Immature natural killer cell (primary cell): ENCODE results near the gene SYNPR. TPM values are rescaled to one million over a fixed set of nuclear protein-coding genes. Genes with fewer than 3 reads are reported as not detected.

Experiments used
- DNase-seq, 3 donors: peaks; one replicate each; pipeline ENCODE4 v3.0.0; 2022; ENCODE audit warnings: mixed read lengths in 1 of 3
- H3K27ac Mint-ChIP-seq, 6 donors: one replicate each; pipeline ENCODE4 v1.8.0; 2020; ENCODE audit warnings: mixed read lengths in 6 of 6, mild to moderate bottlenecking in 5 of 6, inconsistent platforms in 4 of 6, moderate library complexity in 3 of 6
- H3K27me3 Mint-ChIP-seq, 3 donors: one replicate each; pipeline ENCODE4 v1.8.0; 2020 to 2021; ENCODE audit warnings: low read depth in 3 of 3, mild to moderate bottlenecking in 3 of 3, mixed read lengths in 3 of 3, moderate library complexity in 3 of 3, inconsistent platforms in 1 of 3
- H3K36me3 Mint-ChIP-seq, 3 donors: one replicate each; pipeline ENCODE4 v1.8.0; 2020; ENCODE audit warnings: mixed read lengths in 3 of 3, inconsistent platforms in 2 of 3, mild to moderate bottlenecking in 2 of 3
- H3K4me1 Mint-ChIP-seq, 2 donors: one replicate each; pipeline ENCODE4 v1.8.0; 2020; ENCODE audit warnings: inconsistent platforms in 2 of 2, mild to moderate bottlenecking in 2 of 2, mixed read lengths in 2 of 2, moderate library complexity in 1 of 2
- H3K4me3 Mint-ChIP-seq, 5 donors: one replicate each; pipeline ENCODE4 v1.8.0; 2020; ENCODE audit warnings: mild to moderate bottlenecking in 5 of 5, mixed read lengths in 5 of 5, inconsistent platforms in 3 of 5, moderate library complexity in 3 of 5
- H3K9me3 Mint-ChIP-seq, 6 donors: one replicate each; pipeline ENCODE4 v1.8.0; 2020; ENCODE audit warnings: mild to moderate bottlenecking in 6 of 6, mixed read lengths in 6 of 6, inconsistent platforms in 4 of 6, moderate library complexity in 3 of 6
- polyA plus RNA-seq, 3 donors: library from polyadenylated mRNA; unstranded; fragments of 300-500 nt; fragmentation: Illumina TruSeq; gene quantifications; one replicate each; pipeline ENCODE4 v1.2.3, GENCODE V29; 2021

The SYNPR gene
- polyA plus RNA-seq, 3 donors from 2014 or later, result not detected

DNA sequence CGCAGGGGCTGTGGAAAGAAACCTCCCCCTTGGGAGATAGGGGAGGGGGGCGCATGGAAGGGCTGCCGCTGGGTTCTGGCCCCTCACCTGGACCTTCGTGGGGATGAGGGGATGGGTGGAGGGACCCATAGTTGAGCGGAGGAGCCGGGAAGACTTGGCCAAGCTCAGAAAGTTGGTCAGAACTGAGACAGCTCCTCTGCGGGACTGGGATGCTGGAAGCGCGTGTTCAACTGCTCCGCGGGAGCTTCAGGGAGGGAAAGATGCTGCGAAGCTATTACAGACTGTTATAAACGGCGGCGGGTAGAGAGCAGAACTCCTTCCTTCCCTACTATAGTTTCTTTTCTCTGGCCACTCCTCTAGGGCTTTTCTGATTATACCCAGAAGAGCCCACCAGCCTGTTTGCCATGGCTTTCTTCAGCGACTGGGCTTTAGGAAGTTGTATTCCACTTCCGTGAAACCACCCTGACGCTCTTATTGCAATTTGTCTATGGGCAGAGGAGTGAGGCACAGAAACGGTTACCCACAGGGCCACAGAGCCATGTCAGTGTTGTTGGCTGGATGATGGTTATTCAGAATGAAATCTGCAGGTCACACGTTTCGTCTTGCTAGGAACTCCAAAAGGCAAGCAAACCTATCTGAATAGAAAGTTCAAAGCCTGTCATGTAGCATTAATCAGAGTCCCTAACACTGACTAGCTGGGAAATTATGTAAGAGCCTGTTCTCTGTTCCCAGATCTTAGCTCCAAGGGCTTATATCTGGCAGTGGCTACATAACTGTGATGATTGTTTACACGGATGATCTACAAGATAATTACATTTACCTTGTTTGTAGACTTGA lies 1.1 kb downstream of the SYNPR start:
- Mint-ChIP-seq H3K4me1 (no peaks in the 10 kb centered on the region), H3K4me3 (no peak overlapping the region), H3K9me3 (peaks cover 0 to 28% (median 3%) of the 10 kb centered on the region in 6 donors), H3K36me3 (no peaks in the 10 kb centered on the region), H3K27me3 (peaks cover 2 to 10% (median 5%) of the 10 kb centered on the region in 3 donors), H3K27ac (no peak overlapping the region)
- no peak for DNase-seq

DNA sequence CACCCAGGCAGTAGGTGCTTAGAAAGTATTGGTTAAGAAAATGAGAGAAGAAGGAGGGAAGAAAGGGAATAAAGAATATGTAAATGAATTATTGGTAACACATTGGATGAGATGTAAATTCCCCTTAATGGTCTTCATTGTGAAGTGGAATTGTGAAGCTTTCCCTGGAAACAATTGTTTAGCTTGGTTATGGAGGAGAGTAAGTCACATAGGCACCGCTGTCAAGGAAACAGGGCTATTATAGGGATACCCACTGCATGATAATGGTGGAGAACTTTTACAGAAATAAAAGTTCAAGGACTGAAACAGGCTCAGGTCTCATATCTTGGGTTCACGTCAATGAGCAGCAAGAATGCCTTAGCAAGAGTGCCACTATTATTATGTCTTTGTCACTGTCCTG lies 9.5 kb downstream of the SYNPR start:
- Mint-ChIP-seq H3K9me3 (peaks cover 0 to 10% (median 4%) of the 10 kb centered on the region in 6 donors), H3K36me3 (no peaks in the 10 kb centered on the region), H3K27me3 (peaks cover 0 to 2% (median 0%) of the 10 kb centered on the region in 3 donors), H3K27ac (no peak overlapping the region), H3K4me1 (no peaks in the 10 kb centered on the region), H3K4me3 (no peak overlapping the region)
- no peak for DNase-seq

DNA sequence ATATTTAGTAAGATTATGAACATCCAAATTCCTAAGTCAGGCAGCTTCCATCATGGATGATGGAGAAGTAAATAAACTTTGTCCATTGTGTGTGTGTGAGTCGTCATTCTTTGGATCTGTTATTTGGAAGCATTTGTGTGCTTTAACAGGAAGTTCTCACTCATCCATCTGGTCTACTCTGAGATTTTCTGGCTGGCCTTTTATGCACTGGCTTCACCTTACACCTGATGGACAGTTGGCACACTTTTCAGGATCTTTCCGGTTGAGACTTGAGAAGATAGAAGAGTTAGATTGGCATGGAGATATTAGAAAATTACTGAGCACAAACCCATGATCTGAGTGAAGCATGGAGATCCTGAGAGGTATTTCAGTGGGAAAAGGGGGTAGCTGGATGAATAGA lies 12.6 kb downstream of the SYNPR start:
- no peaks in the 10 kb centered on the region for H3K27me3 Mint-ChIP-seq
- H3K9me3 Mint-ChIP-seq, result peaks cover 0 to 8% (median 0%) of the 10 kb centered on the region in 6 donors
- no peak for DNase-seq
- no peak overlapping the region for H3K4me3 Mint-ChIP-seq
- no peaks in the 10 kb centered on the region for H3K36me3 Mint-ChIP-seq
- no peak overlapping the region for H3K27ac Mint-ChIP-seq
- H3K4me1 Mint-ChIP-seq, result no peaks in the 10 kb centered on the region

DNA sequence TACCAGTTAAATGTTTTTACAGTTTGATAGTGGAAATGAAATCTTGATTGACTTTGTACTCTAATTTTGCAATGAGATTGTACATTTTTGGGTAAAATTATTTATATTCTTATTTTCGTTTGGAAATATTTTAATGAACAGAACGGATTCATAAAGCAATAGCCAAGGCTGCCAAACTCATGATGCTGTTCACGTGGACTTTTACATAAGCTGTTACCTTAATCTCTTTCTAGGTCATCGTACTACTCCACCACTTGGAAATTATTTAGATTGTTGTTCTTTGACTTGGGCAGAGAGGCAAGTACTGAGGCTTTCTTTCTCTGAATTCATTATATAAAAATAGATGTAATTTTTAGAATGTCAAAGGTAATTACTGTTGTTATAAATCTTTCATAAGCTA lies 16.2 kb downstream of the SYNPR start:
- Mint-ChIP-seq H3K27ac (no peak overlapping the region), H3K36me3 (no peaks in the 10 kb centered on the region), H3K4me3 (no peak overlapping the region), H3K9me3 (peaks cover 0 to 8% (median 1%) of the 10 kb centered on the region in 6 donors), H3K4me1 (no peaks in the 10 kb centered on the region), H3K27me3 (peaks cover 0 to 4% (median 0%) of the 10 kb centered on the region in 3 donors)
- no peak for DNase-seq

DNA sequence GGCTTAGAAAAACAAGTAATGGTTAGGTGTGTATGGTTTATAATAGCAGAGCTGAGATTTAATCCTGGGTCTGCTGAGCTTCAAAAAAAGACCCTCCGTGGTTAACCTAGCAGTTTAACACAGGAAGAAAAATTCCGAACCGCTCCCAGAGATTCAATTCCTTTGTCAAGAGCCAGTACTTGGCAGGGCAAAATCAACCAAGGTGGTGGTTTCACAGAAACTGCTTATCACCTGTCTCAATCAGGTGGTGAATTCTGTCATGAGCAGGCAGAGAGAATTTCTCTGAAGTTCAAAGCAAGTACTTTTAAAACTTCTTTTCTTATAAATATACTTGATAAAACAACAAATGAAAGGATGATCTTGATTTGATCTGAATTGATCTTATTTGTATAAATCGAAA lies 17.2 kb downstream of the SYNPR start:
- Mint-ChIP-seq H3K27me3 (peaks cover 0 to 4% (median 0%) of the 10 kb centered on the region in 3 donors), H3K4me3 (no peak overlapping the region), H3K9me3 (peaks cover 0 to 5% (median under 1%) of the 10 kb centered on the region in 6 donors), H3K4me1 (no peaks in the 10 kb centered on the region), H3K36me3 (no peaks in the 10 kb centered on the region), H3K27ac (no peak overlapping the region)
- DNase-seq, result no peak

DNA sequence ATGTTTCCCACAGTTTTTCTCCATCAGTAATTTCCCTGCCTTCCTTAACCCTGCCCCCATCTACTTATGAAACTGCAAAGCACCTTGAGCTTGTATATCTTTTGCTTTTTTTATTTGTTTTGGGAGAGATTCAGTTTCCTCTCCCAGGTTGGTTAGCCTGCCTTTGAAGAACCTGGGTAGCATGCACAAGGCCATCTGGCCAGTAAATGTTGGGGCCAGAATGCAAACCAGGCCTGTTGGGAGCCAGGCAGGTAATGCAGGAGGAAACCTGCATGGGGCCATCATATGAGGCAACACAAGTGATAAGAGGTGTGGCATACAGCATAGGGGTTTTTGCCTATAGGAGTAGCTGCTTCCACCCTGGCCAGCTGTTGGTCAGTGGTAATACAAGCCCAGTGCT lies 17.7 kb downstream of the SYNPR start:
- no peak for DNase-seq
- H3K9me3 Mint-ChIP-seq, result peaks cover 0 to 5% (median 0%) of the 10 kb centered on the region in 6 donors

DNA sequence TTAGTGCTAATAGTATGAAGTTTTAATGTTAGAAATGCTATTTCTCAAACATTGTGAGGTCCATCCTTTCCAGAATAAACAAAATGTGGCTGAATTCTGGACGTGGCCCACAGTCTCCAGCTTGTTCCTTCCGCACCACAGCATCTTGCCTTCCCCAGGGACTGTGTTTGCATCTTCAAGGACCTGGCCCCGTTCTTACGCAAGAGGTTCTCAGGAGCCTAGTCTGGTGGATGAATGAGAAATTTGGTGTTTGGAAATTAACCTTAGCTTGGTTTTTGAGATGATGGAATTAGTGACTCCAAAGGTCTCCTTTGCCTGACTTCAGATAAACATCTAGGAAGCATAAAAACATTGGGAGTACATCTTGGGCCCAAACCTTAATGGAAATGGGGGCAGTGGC lies 18.1 kb downstream of the SYNPR start:
- H3K4me1 Mint-ChIP-seq, result no peaks in the 10 kb centered on the region
- H3K27me3 Mint-ChIP-seq, result peaks cover 0 to 4% (median 0%) of the 10 kb centered on the region in 3 donors
- no peak overlapping the region for H3K27ac Mint-ChIP-seq
- H3K9me3 Mint-ChIP-seq, result peaks cover 0 to 5% (median 0%) of the 10 kb centered on the region in 6 donors
- DNase-seq, result no peak
- no peaks in the 10 kb centered on the region for H3K36me3 Mint-ChIP-seq
- H3K4me3 Mint-ChIP-seq, result no peak overlapping the region

More for the DNA sequence above, 17.7 kb downstream of the SYNPR start:
- no peaks in the 10 kb centered on the region for H3K36me3 Mint-ChIP-seq
- no peaks in the 10 kb centered on the region for H3K4me1 Mint-ChIP-seq
- H3K27me3 Mint-ChIP-seq, result peaks cover 0 to 4% (median 0%) of the 10 kb centered on the region in 3 donors
- H3K27ac Mint-ChIP-seq, result no peak overlapping the region
- H3K4me3 Mint-ChIP-seq, result no peak overlapping the region

DNA sequence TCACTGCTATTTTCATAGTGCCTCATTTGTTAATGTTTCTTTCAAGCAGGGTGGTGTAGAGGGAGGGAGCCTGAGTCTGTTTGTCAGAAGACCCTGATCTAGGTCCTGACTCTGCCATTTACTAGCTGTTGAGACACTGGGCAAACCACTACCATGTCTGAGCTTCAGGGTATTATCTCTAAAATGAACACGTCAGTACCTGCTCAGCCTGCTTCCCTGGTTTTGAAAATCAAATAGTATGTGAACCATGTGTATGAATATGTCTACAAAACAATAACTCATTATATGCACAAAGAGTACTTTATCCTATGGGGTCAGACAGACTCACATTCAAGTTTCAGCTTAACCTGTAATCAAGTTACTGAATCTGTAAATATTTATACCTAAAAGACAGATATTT lies 25.1 kb downstream of the SYNPR start:
- no peak for DNase-seq
- H3K27me3 Mint-ChIP-seq, result no peaks in the 10 kb centered on the region
- H3K4me1 Mint-ChIP-seq, result no peaks in the 10 kb centered on the region
- no peaks in the 10 kb centered on the region for H3K36me3 Mint-ChIP-seq
- H3K4me3 Mint-ChIP-seq, result no peak overlapping the region
- no peak overlapping the region for H3K27ac Mint-ChIP-seq
- peaks cover 0 to 6% (median 3%) of the 10 kb centered on the region in 6 donors for H3K9me3 Mint-ChIP-seq

DNA sequence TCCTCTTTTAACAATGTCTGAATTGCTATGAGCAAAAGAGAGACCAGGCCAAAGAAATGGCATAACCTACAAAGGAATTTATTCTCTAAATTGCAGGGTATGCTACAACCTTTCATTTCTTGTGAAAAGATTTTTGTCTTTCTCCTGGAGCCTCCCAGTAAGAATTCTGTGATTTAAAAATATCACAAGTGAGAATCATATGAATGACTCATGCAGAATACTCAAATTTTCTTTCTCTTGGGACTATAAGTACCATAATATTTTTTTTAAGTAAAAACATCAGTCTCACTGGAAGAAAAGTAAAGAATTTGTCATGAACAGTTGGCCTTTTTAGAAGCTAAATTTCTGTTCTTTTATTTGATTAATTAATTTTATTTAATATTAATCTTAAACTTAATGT lies 26.3 kb downstream of the SYNPR start:
- Mint-ChIP-seq H3K4me1 (no peaks in the 10 kb centered on the region), H3K27me3 (no peaks in the 10 kb centered on the region), H3K36me3 (no peaks in the 10 kb centered on the region), H3K4me3 (no peak overlapping the region), H3K9me3 (peaks cover 0 to 7% (median under 1%) of the 10 kb centered on the region in 6 donors), H3K27ac (no peak overlapping the region)
- DNase-seq, result no peak

DNA sequence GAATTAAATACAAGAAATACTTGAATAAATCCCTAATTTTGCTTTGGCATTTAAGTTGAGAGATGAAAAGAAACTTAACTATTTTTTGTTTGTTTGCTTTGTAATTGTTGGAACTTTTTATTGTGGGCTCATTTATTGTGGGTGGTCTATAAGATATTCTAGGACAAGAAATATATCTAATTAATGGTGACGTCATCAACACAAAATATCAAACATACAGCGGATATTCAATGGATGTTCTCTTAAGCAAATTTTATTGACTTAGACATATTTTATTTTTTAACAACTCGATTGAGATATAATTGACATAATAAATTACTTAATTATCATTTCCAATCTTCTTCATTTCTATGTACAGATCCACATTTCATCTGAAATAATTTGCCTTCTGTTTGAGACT lies 30.0 kb downstream of the SYNPR start:
- no peak overlapping the region for H3K27ac Mint-ChIP-seq

DNA sequence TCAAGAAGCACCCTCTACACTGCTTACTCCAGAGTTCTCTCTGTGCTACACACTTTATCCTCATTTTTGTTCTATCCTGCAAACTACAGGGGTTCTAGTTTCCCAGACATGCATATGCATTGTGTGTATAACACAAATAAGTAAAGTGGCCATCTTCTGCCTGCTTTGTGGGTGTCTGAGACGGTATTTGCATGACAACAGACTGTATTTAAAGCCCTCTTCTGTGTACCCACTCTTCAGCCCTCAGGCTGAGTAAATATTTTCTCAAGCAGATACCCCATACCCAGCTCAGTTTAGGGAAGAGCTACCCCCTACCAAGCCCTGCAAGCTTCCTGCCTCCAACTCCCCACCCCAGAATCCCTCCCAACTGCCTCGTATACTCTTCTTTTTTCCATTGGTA lies 31.7 kb downstream of the SYNPR start:
- Mint-ChIP-seq H3K27ac (no peak overlapping the region), H3K27me3 (no peaks in the 10 kb centered on the region), H3K36me3 (no peaks in the 10 kb centered on the region), H3K4me1 (no peaks in the 10 kb centered on the region), H3K4me3 (no peak overlapping the region), H3K9me3 (peaks cover 0 to 7% (median 6%) of the 10 kb centered on the region in 6 donors)
- DNase-seq, result no peak

More for the DNA sequence above, 30.0 kb downstream of the SYNPR start:
- peaks cover 0 to 7% (median 6%) of the 10 kb centered on the region in 6 donors for H3K9me3 Mint-ChIP-seq
- H3K36me3 Mint-ChIP-seq, result no peaks in the 10 kb centered on the region
- H3K27me3 Mint-ChIP-seq, result no peaks in the 10 kb centered on the region
- H3K4me3 Mint-ChIP-seq, result no peak overlapping the region
- no peaks in the 10 kb centered on the region for H3K4me1 Mint-ChIP-seq
- DNase-seq, result no peak

DNA sequence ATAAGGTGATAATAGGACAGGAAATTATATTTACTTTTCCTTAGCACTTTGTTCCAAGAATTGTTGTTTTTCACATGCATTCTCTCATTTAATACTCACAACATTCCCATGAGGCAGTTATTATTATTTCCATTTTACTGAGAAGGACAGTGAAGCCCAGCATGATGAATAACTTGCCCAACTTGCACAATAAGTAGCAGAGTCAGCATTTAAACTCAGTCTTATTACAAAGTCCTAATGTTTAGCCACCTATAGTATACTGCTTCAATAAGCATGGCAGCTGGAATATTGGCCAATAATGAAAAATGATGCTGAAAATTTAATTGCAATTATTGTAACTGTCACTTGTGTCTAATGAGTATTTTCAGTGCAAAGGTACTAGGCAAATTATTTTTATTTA lies 45.7 kb downstream of the SYNPR start:
- H3K9me3 Mint-ChIP-seq, result peaks cover 0 to 13% (median 0%) of the 10 kb centered on the region in 6 donors
- no peak overlapping the region for H3K4me3 Mint-ChIP-seq
- no peak for DNase-seq
- H3K27me3 Mint-ChIP-seq, result peaks cover 0 to 2% (median 0%) of the 10 kb centered on the region in 3 donors
- no peaks in the 10 kb centered on the region for H3K4me1 Mint-ChIP-seq
- H3K36me3 Mint-ChIP-seq, result no peaks in the 10 kb centered on the region
- H3K27ac Mint-ChIP-seq, result no peak overlapping the region

DNA sequence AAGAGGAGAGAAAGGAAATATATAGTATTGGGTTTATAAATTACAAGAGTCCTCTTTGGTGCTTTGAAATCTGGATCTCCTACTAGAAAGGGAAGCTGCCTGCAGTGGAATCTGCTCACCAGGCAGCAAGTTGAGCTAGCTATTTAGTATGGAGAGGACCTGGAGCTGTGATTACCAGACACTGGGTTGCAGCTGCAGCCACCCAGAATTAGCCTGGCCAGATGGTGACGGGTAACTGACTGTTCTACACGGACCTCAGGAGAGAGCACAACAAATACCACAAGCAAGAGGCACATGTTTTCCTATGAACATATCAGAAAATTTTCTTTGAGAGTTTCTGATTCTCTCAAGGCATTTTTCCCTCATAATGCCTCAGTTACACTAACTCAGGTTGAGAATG lies 46.5 kb downstream of the SYNPR start:
- Mint-ChIP-seq H3K27ac (no peak overlapping the region), H3K36me3 (no peaks in the 10 kb centered on the region), H3K4me1 (no peaks in the 10 kb centered on the region), H3K27me3 (peaks cover 0 to 2% (median 0%) of the 10 kb centered on the region in 3 donors), H3K4me3 (no peak overlapping the region), H3K9me3 (peaks cover 0 to 13% (median 0%) of the 10 kb centered on the region in 6 donors)
- no peak for DNase-seq

DNA sequence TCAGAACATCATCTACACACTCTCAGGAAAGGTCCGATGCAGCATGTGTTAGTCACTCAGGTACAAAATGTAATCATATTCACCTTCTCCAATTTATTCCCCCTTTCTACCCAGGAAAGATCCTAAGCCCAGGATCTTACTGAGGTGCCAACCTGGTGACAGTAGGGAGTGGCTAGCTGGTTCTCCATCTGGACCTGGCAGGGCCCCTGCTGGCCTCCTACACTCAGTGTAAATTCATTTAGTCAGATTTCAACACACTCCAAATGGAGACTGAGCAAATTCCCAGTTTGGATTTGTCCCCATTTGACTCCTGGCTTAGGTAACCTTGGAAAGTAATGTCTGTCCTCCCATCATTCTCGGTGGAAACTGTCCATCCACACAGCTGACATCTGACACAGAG lies 47.3 kb downstream of the SYNPR start:
- DNase-seq, result no peak
- Mint-ChIP-seq H3K9me3 (peaks cover 0 to 13% (median 0%) of the 10 kb centered on the region in 6 donors), H3K4me1 (no peaks in the 10 kb centered on the region), H3K36me3 (no peaks in the 10 kb centered on the region), H3K27me3 (peaks cover 0 to 2% (median 0%) of the 10 kb centered on the region in 3 donors), H3K4me3 (no peak overlapping the region), H3K27ac (no peak overlapping the region)
